Activated T-helper 17 cell treated with anti-CD3 and anti-CD28 coated beads, Interleukin-2, amount 50 U/mL, for 72 hours (primary cell): ENCODE measurements around the gene KRT4. TPM values are rescaled to one million over a fixed set of nuclear protein-coding genes. Genes with fewer than 3 reads are reported as not detected.
"Not testable (repeated sequence)": the region's sequence is repeated elsewhere in the genome, so short reads cannot be mapped to it uniquely, and the experiment has no call there.

ENCODE experiments used
- ATAC-seq: fragments of 150-1000 bp; cut with Tn5 transposase; replicated peaks from 2 replicates; pipeline ENCODE4 v1.10.0; 2021; ENCODE audit warnings: mild to moderate bottlenecking, moderate library complexity
- H3K27ac Mint-ChIP-seq: one replicate; pipeline ENCODE4 v1.8.0; 2022; ENCODE audit warnings: mixed read lengths
- H3K27me3 Mint-ChIP-seq: one replicate; pipeline ENCODE4 v1.8.0; 2022; ENCODE audit warnings: mixed read lengths
- H3K36me3 Mint-ChIP-seq: one replicate; pipeline ENCODE4 v1.8.0; 2022; ENCODE audit warnings: low read depth, mild to moderate bottlenecking, mixed read lengths
- H3K4me1 Mint-ChIP-seq: one replicate; pipeline ENCODE4 v1.8.0; 2022; ENCODE audit warnings: mixed read lengths
- H3K4me3 Mint-ChIP-seq: one replicate; pipeline ENCODE4 v1.8.0; 2022; ENCODE audit warnings: mild to moderate bottlenecking, mixed read lengths
- H3K9me3 Mint-ChIP-seq: one replicate; pipeline ENCODE4 v1.8.0; 2022; ENCODE audit warnings: mixed read lengths
- total RNA-seq, 2 donors: library from RNA; stranded (reverse); gene quantifications; one replicate each; pipeline ENCODE4 v1.2.3, GENCODE V29; 2022

KRT4 gene
- total RNA-seq, 2 donors from 2014 or later = not detected

- Mint-ChIP-seq H3K36me3 (no peaks in the 10 kb centered on the region), H3K4me3 (no peak overlapping the region), H3K27ac (no peak overlapping the region), H3K27me3 (peaks cover 3% of the 10 kb centered on the region), H3K9me3 (no peaks in the 10 kb centered on the region), H3K4me1 (no peaks in the 10 kb centered on the region)
- no peak for ATAC-seq
Measured at GRCh38 chr12:52798003-52798670, 15.8 kb downstream of the KRT4 start.

DNA sequence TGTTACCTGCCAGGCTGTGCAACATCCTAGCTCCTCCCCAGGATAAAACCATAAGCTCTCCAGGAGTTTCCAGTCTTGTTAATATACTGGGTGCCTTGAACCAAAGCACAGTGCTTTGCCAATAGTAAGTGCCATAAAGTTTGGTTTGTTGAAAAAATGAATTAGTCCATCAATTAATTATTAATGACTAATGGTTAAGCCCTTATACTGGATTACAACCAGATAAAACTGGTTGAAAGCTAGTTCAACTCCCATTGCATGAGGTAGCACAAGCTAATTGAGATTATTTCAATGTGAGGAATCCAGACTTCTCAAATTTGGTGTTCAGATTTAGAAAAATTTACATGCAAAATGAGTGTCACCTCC lies 16.4 kb downstream of the KRT4 start:
- Mint-ChIP-seq H3K4me3 (no peak overlapping the region), H3K9me3 (no peaks in the 10 kb centered on the region), H3K27me3 (peaks cover 3% of the 10 kb centered on the region), H3K36me3 (no peaks in the 10 kb centered on the region), H3K27ac (no peak overlapping the region), H3K4me1 (no peaks in the 10 kb centered on the region)
- no peak for ATAC-seq

GRCh38 chr12:52796839-52797528 lies 16.9 kb downstream of the KRT4 start:
- Mint-ChIP-seq H3K9me3 (no peaks in the 10 kb centered on the region), H3K4me1 (no peaks in the 10 kb centered on the region), H3K27ac (no peak overlapping the region), H3K4me3 (no peak overlapping the region), H3K36me3 (no peaks in the 10 kb centered on the region), H3K27me3 (peaks cover 3% of the 10 kb centered on the region)
- ATAC-seq = no peak

DNA sequence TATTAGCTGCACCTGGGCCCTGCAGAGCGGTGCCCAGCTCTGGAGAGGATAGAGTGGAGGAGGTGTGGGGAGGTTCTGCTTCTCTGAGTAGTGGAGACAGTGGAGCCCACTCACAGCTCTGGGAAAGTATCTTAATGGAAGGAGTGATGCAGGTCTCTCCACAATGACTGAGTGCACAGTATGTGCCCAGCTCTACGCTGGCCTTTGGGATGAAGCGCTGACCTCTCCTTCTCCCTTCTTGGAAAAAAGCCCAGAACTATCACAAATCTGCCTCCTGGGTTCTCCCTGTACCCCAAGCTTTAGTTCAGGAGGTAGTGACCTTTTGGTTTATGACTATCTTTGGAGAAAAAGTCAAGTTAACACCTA lies 17.5 kb downstream of the KRT4 start:
- H3K4me3 Mint-ChIP-seq = no peak overlapping the region
- ATAC-seq = no peak
- no peaks in the 10 kb centered on the region for H3K36me3 Mint-ChIP-seq
- H3K9me3 Mint-ChIP-seq = no peaks in the 10 kb centered on the region
- H3K27me3 Mint-ChIP-seq = peaks cover 7% of the 10 kb centered on the region
- H3K4me1 Mint-ChIP-seq = no peaks in the 10 kb centered on the region
- H3K27ac Mint-ChIP-seq = no peak overlapping the region

GRCh38 chr12:52795694-52796428 lies 18.1 kb downstream of the KRT4 start, which contains the start of gene KRT3:
KRT3 (minus strand) TSS chr12:52796117; CDS start chr12:52796042, 75 bp downstream.
- ATAC-seq = no peak
- Mint-ChIP-seq H3K4me1 (no peaks in the 10 kb centered on the region), H3K9me3 (no peaks in the 10 kb centered on the region), H3K27me3 (peaks cover 8% of the 10 kb centered on the region), H3K4me3 (no peak within 1 kb of the TSS), H3K36me3 (no peaks in the 10 kb centered on the region), H3K27ac (no peak within 1 kb of the TSS)

DNA sequence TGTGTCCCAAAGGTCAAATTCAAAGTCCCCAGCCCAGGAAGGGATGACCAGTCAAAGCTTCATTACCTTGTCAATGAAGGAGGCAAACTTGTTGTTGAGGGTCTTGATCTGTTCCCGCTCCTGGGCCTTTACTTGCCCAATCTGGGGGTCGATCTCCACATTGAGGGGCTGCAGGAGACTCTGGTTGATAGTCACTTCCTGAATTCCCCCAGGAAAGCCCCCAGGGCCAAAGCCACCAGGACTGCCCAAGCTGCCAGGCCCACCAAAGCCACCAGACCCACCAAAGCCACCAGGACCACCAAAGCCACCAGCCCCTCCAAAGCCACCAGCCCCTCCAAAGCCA lies 18.6 kb downstream of the KRT4 start:
- not testable (repeated sequence) for H3K36me3 Mint-ChIP-seq, H3K9me3 Mint-ChIP-seq, ATAC-seq, H3K27ac Mint-ChIP-seq, H3K4me1 Mint-ChIP-seq, H3K4me3 Mint-ChIP-seq
- H3K27me3 Mint-ChIP-seq = peaks cover 13% of the 10 kb centered on the region

GRCh38 chr12:52794479-52795331 lies 19.2 kb downstream of the KRT4 start:
- Mint-ChIP-seq H3K4me1 (no peaks in the 10 kb centered on the region), H3K4me3 (no peak overlapping the region), H3K27me3 (peaks cover 14% of the 10 kb centered on the region), H3K9me3 (no peaks in the 10 kb centered on the region), H3K36me3 (no peaks in the 10 kb centered on the region), H3K27ac (no peak overlapping the region)
- ATAC-seq = no peak

DNA sequence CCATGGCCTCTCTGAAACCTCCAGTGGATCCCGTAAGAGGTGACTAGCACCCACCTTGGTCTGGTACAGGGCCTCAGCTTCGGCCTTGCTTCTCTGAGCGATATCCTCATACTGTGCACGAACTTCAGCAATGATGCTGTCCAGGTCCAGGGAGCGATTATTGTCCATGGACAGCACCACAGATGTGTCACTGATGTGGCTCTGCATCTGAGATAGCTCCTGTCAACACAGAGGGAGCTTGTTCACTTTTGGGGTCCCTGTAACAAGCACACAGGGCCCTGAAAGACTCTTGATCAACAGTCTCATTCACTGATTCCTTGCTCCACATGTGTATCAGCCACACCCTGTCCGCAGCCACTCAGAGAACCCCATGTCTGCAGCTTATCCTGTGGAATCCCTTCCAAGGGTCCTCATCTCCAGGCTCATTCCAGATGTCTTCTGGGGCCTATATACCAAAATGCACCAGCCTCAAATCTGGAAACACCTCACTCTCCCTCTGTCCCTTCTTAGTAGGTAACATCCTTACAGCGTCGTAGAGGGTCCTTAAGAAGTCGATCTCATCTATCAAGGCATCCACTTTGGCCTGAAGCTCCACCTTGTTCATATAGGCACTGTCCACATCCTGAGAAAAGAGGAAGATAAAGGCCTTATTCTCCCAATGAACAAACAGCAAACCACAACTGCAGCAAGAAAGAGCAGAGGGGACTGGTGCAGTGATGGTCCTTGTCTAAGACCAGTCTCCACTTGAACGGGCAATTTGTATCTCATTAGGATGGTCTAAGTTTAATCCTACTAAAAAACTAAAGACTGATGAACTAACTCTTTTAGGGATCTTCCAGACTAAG lies 21.5 kb downstream of the KRT4 start:
- Mint-ChIP-seq H3K27me3 (peaks cover 32% of the 10 kb centered on the region), H3K27ac (no peak overlapping the region), H3K4me3 (no peak overlapping the region), H3K9me3 (no peaks in the 10 kb centered on the region), H3K36me3 (no peaks in the 10 kb centered on the region), H3K4me1 (no peaks in the 10 kb centered on the region)
- ATAC-seq = peak; percentile 18

GRCh38 chr12:52791271-52792184 lies 22.4 kb downstream of the KRT4 start:
- no peak overlapping the region for H3K27ac Mint-ChIP-seq
- H3K27me3 Mint-ChIP-seq = peaks cover 32% of the 10 kb centered on the region
- no peaks in the 10 kb centered on the region for H3K4me1 Mint-ChIP-seq
- H3K36me3 Mint-ChIP-seq = no peaks in the 10 kb centered on the region
- ATAC-seq = no peak
- H3K4me3 Mint-ChIP-seq = no peak overlapping the region
- no peaks in the 10 kb centered on the region for H3K9me3 Mint-ChIP-seq

DNA sequence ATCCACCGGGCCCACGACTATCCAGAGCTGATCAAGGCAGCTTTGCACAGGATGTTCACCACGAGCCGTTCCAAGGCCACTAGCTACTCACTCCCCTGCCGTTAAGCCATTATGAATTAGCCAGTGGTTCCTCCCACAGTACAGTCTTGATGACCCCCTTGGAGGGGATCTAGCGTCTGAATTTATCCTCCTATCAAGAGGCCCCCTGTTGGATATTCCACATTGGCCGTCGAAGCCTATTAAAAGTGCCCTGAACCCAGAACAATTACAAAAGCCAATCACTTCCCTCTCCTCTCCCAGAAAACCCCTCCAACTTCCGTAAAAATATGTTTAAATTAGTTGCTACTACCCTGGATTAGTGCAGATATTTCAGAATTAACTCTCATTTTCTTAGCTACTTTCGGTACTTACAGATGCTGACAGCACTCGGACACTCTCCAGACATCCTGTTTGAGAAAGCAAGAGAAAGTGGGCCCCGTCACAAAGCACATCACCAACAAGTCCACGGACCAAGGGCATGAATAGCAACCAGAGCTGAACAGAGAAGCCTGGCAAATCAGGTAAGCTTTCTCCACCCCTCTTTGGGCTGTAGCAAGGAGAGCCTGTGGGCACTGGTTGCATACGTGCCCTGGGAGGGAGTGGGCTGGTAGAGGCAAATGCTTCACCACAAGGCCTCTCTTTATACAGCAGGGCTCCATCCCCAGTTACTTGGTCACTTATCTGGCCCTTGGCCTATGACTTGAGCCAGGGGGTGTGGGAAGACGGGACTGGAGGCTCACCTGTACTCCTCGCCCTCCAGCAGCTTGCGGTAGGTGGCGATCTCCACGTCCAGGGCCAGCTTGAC lies 23.3 kb downstream of the KRT4 start:
- Mint-ChIP-seq H3K27ac (no peak overlapping the region), H3K4me1 (no peaks in the 10 kb centered on the region), H3K9me3 (no peaks in the 10 kb centered on the region), H3K36me3 (no peaks in the 10 kb centered on the region), H3K4me3 (no peak overlapping the region), H3K27me3 (peaks cover 32% of the 10 kb centered on the region)
- ATAC-seq = no peak

DNA sequence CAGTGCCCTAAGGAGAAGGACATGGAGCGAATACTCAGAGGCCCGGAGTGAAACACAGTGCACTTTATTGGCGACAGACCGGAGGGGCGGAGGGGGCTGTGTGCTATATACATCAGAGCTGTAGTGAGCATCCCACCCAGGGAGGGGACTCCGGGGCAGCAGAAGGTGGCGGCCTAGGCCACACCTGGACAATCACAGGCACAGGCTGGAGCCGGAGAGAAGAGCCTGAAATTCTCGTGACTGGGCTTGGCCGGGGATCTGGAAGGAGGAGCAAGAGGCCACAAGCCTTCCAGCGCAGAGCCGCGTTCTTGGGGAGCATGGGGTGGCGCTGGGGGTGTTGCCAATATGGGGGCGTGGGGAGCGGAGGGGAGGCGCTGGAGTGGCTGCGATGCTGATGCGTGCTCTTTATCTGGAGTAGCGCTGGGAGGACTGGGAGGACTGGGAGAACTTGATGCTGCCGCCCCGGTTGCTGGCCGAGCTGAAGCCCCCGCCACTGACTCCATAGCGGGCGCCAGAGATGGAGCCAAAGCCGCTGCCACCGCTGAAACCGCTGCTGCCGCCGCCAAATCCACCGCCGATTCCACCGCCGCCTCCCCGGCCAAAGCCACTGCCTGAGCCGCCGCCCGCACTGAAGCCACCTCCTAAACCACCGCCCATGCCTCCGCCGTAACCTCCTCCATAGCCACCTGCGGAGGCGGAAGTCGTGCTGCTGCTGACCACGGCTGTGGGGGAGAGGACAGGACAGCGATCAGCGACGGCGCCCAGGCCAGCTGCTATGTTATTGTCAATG lies 24.1 kb downstream of the KRT4 start:
- ATAC-seq = no peak
- Mint-ChIP-seq H3K4me1 (no peaks in the 10 kb centered on the region), H3K27me3 (peaks cover 38% of the 10 kb centered on the region), H3K9me3 (no peaks in the 10 kb centered on the region), H3K27ac (no peak overlapping the region), H3K4me3 (no peak overlapping the region), H3K36me3 (no peaks in the 10 kb centered on the region)
